Right ventricle myocardium superior (tissue), 1 donor: ENCODE measurements around the gene ZNF512. TPM values are rescaled to one million over a fixed set of nuclear protein-coding genes. Genes with fewer than 3 reads are reported as not detected.
"Not testable (repeated sequence)": the region's sequence is repeated elsewhere in the genome, so short reads cannot be mapped to it uniquely, and the experiment has no call there.

ENCODE experiments used
- ATAC-seq: fragments of 200-7000 bp; cut with Tn5 transposase; one replicate; pipeline ENCODE4 v1.9.1; 2020; ENCODE audit warnings: mild to moderate bottlenecking; ENCODE audit not compliant: poor library complexity
- DNase-seq: peaks from one replicate; pipeline ENCODE4 v3.0.0-alpha.2; 2020
- intact Hi-C: fragments of 100-400 bp; cut with DNase I; formaldehyde crosslinking; loops from one replicate; pipeline ENCODE4 v1.11.2; 2022
- total RNA-seq: library from RNA; stranded (reverse); fragmentation: NEBNext Ultra II Directional; extraction: Animal tissue kit (Norgen Biotek cat#: 25700); gene quantifications from one replicate; pipeline ENCODE4 v1.2.1, GENCODE V29; 2021
- donor health status: DM: no; HTN: yes; CAD: no; lungs with severe emphysema.

The ZNF512 gene
- total RNA-seq, 1 donor from 2014 or later: 16.6 TPM

- ATAC-seq (no peak), DNase-seq (no peak)
- intact Hi-C loops: no loop called here
Observed at GRCh38 chr2:27573452-27573851, 9.4 kb upstream of the ZNF512 start.

- ATAC-seq (no peak), DNase-seq (no peak)
- intact Hi-C loops: no loop called here
Observed at GRCh38 chr2:27581417-27582128, 1.3 kb upstream of the ZNF512 start.

GRCh38 chr2:27582129-27582694, 630 bp upstream of the ZNF512 start:
- DNase-seq: no peak
- peak; percentile 8 for ATAC-seq
- intact Hi-C loops: no loop called here

- DNase-seq: no peak
- intact Hi-C loops: no loop called here
- ATAC-seq: no peak
Observed at GRCh38 chr2:27583390-27583915, 611 bp downstream of the ZNF512 start.

GRCh38 chr2:27584597-27584996, 1.8 kb downstream of the ZNF512 start:
- DNase-seq (no peak), ATAC-seq (no peak)
- intact Hi-C loops: no loop called here

GRCh38 chr2:27587025-27587424, 4.2 kb downstream of the ZNF512 start:
- ATAC-seq (no peak), DNase-seq (no peak)
- intact Hi-C loops: no loop called here

- intact Hi-C loops: no loop called here
- ATAC-seq (no peak), DNase-seq (no peak)
Observed at GRCh38 chr2:27588308-27588707, 5.5 kb downstream of the ZNF512 start.

- DNase-seq (no peak), ATAC-seq (no peak)
- intact Hi-C loops: no loop called here
Observed at GRCh38 chr2:27591745-27592144, 8.9 kb downstream of the ZNF512 start.

GRCh38 chr2:27593240-27593639, 10.4 kb downstream of the ZNF512 start:
- DNase-seq (no peak), ATAC-seq (no peak)
- intact Hi-C loops: no loop called here

- ATAC-seq, DNase-seq, intact Hi-C loops: not testable (repeated sequence)
Observed at GRCh38 chr2:27594020-27594703, 11.3 kb downstream of the ZNF512 start.

- intact Hi-C loops, ATAC-seq, DNase-seq: not testable (repeated sequence)
Observed at GRCh38 chr2:27595412-27595811, 12.6 kb downstream of the ZNF512 start.

- DNase-seq: no peak
- ATAC-seq: no peak
- intact Hi-C loops: no loop called here
Observed at GRCh38 chr2:27596627-27597026, 13.8 kb downstream of the ZNF512 start.

- intact Hi-C loops: no loop called here
- DNase-seq (no peak), ATAC-seq (no peak)
Observed at GRCh38 chr2:27606611-27607010, 23.8 kb downstream of the ZNF512 start.

- no peak for DNase-seq
- intact Hi-C loops: no loop called here
- ATAC-seq: no peak
Observed at GRCh38 chr2:27613985-27614384, 31.1 kb downstream of the ZNF512 start.

GRCh38 chr2:27615316-27615715, 32.5 kb downstream of the ZNF512 start:
- DNase-seq (no peak), ATAC-seq (no peak)
- intact Hi-C loops: no loop called here

- intact Hi-C loops: loop anchor here (10.0 kb wide), 1 partner anchor 137 kb away; the partner anchor contains the start of gene IFT172
- ATAC-seq: no peak
- no peak for DNase-seq
Observed at GRCh38 chr2:27621524-27621923, 38.7 kb downstream of the ZNF512 start.

- DNase-seq: no peak
- intact Hi-C loops: loop anchor here (10.0 kb wide), 1 partner anchor 138 kb away; the partner anchor contains the start of gene IFT172
- ATAC-seq: no peak
Observed at GRCh38 chr2:27622921-27623384, 40.1 kb downstream of the ZNF512 start.

- ATAC-seq: no peak
- intact Hi-C loops: loop anchor here (10.0 kb wide), 1 partner anchor 140 kb away; the partner anchor contains the start of gene IFT172
- no peak for DNase-seq
Observed at GRCh38 chr2:27624943-27625342, 42.1 kb downstream of the ZNF512 start.

- not testable (repeated sequence) for ATAC-seq, DNase-seq
- intact Hi-C loops: loop anchor here (10.0 kb wide), 1 partner anchor 142 kb away; the partner anchor contains the start of gene IFT172
Observed at GRCh38 chr2:27626323-27626722, 43.5 kb downstream of the ZNF512 start.
